Coronary artery (tissue), 2 donors: ENCODE measurements around the gene CACNA1C.

ENCODE experiments used
- DNase-seq: peaks from one replicate; pipeline ENCODE4 v3.0.0-alpha.2; 2017; ENCODE audit warnings: low spot score
- H3K27ac ChIP-seq, 2 donors: fragments of 200-600 bp; sonication (generic); one replicate each; pipeline ENCODE4 v1.5.1; 2016 to 2019
- H3K4me3 ChIP-seq: fragments of 200-600 bp; sonication (generic); 2 replicates; pipeline ENCODE4 v1.5.1; 2016; ENCODE audit warnings: mild to moderate bottlenecking, moderate library complexity
- TF ChIP-seq, protein P1 (sequence below): fragments of 200-600 bp; sonication (generic); IDR thresholded peaks from one replicate; pipeline ENCODE4 v1.5.1; 2019; ENCODE audit warnings: antibody characterized with exemption

The CACNA1C gene

DNA sequence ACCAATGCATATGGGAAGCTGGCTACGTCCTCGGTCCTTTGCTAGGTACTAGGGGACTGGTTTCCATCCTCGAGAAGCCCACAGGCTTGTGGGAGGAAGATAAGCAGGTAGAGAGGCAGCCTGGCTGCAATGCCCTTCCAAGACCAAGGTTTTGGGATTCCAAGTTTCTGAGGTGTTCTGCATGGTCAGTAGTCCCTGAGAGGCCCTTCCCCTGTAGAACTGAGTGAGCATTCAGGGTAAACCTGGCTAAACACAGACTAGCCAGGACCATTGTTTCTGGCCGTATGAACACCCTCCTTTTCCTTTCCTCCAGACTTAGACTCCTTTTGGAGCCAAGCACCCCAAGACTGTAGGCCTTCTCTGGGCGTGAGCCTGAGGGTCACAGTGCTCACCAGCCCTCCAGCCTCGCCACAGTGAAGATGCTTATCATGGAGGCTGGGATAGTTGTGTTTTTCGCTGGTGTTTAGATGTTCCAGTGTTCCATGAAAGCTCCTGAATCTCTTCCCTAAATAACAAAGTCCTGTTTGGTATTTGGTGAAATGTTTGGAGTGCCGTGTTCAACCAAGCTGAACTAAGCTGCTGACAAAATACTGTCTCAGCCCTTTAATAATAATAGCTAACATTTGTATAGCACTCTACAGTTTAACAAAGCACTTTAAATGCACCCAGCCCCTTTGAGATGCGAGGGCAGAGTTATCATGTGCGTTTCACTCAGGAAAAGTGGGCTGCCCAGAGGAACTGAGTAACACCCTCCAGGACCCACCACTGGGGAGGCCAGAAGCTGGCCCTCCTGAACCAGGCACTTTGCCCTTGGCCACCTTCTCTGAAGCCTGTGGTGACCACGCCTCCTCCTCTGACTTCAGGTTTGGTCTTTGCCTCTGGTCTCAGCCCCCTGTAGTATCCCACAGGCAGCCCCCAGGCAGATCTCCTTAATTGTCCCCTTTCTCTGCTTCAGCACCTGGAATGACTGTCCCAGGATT, 284.5 kb downstream of the CACNA1C start:
- Histone ChIP-seq H3K27ac (peak overlapping the region; percentile 92 to 93), H3K4me3 (peak overlapping the region; percentile 45)
- TF ChIP-seq, protein P1, sequence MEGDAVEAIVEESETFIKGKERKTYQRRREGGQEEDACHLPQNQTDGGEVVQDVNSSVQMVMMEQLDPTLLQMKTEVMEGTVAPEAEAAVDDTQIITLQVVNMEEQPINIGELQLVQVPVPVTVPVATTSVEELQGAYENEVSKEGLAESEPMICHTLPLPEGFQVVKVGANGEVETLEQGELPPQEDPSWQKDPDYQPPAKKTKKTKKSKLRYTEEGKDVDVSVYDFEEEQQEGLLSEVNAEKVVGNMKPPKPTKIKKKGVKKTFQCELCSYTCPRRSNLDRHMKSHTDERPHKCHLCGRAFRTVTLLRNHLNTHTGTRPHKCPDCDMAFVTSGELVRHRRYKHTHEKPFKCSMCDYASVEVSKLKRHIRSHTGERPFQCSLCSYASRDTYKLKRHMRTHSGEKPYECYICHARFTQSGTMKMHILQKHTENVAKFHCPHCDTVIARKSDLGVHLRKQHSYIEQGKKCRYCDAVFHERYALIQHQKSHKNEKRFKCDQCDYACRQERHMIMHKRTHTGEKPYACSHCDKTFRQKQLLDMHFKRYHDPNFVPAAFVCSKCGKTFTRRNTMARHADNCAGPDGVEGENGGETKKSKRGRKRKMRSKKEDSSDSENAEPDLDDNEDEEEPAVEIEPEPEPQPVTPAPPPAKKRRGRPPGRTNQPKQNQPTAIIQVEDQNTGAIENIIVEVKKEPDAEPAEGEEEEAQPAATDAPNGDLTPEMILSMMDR, result no peak
- DNase-seq, result no peak

GRCh38 chr12:2338381-2338780, 285.6 kb downstream of the CACNA1C start:
- H3K4me3 ChIP-seq, result no peak overlapping the region
- H3K27ac ChIP-seq, result peak overlapping the region; percentile 92 to 93
- no peak for DNase-seq
- TF ChIP-seq, protein P1, result no peak

- DNase-seq, result no peak
- no peak overlapping the region for H3K4me3 ChIP-seq
- TF ChIP-seq, protein P1, result no peak
- peak overlapping the region in 1 of 2 donors; percentile 92 for H3K27ac ChIP-seq
These were observed 286.2 kb downstream of the CACNA1C start for GRCh38 chr12:2338991-2339431.

GRCh38 chr12:2341051-2341751, 288.4 kb downstream of the CACNA1C start:
- no peak overlapping the region for H3K4me3 ChIP-seq
- DNase-seq, result no peak
- peak overlapping the region; percentile 56 to 65 for H3K27ac ChIP-seq
- TF ChIP-seq, protein P1, result no peak

- Histone ChIP-seq H3K27ac (peak overlapping the region; percentile 56 to 65), H3K4me3 (no peak overlapping the region)
- TF ChIP-seq, protein P1, result no peak
- no peak for DNase-seq
These were observed 289.1 kb downstream of the CACNA1C start for GRCh38 chr12:2341871-2342270.

GRCh38 chr12:2343681-2344080, 290.9 kb downstream of the CACNA1C start:
- TF ChIP-seq, protein P1, result no peak
- Histone ChIP-seq H3K27ac (peak overlapping the region in 1 of 2 donors; percentile 92), H3K4me3 (no peak overlapping the region)
- DNase-seq, result peak; percentile 12
